Measurements from ENCODE around the gene GLOD5.

GRCh38 chrX:48721916-48722315 lies 39.6 kb upstream of the GLOD5 start:
- TF ChIP-seq CTCF (IDR thresholded peaks at IDR 0.05; ENCODE audit: poor library complexity, severe bottlenecking) = no peak
- no peak for TF ChIP-seq EZH2 (IDR thresholded peaks at IDR 0.05; ENCODE audit: borderline replicate concordance, insufficient read depth, low read length, poor library complexity, severe bottlenecking)
- no peak for TF ChIP-seq REST (IDR thresholded peaks at IDR 0.05; ENCODE audit: borderline replicate concordance)
- no peak for TF ChIP-seq POLR2AphosphoS5 (IDR thresholded peaks at IDR 0.05)
- TF ChIP-seq EP300 (conservative IDR thresholded peaks at IDR 0.05; ENCODE audit: poor library complexity, severe bottlenecking) = no peak
- no peak for TF ChIP-seq TAF1 (IDR thresholded peaks at IDR 0.05; ENCODE audit: low read depth)
- TF ChIP-seq SMC3 (conservative IDR thresholded peaks at IDR 0.05; ENCODE audit: poor library complexity) = no peak

Data from neural cell (in vitro differentiated cells).